Erythroblast (primary cell): ENCODE results near the gene KCTD17.

ENCODE experiments used
- DNase-seq, 2 experiments: peaks; one replicate each; lab custom pipeline; 2025; lab: John Stamatoyannopoulos, UW
- GATA1 ChIP-seq: IDR thresholded peaks from 2 replicates; pipeline ENCODE4 v1.6.1; 2011; ENCODE audit warnings: low read depth, mild to moderate bottlenecking, control low read depth, low read length, moderate library complexity
- POLR2A ChIP-seq: IDR thresholded peaks from 2 replicates; pipeline ENCODE4 v1.6.1; 2011; ENCODE audit warnings: mild to moderate bottlenecking, low read length

The KCTD17 gene

GRCh38 chr22:37025500-37026070 is 26.0 kb upstream of the KCTD17 start:
- no peak for TF ChIP-seq GATA1
- TF ChIP-seq POLR2A = no peak
- no peak for DNase-seq

GRCh38 chr22:37026325-37026724 is 25.2 kb upstream of the KCTD17 start:
- no peak for DNase-seq
- TF ChIP-seq GATA1 (no peak), POLR2A (no peak)

GRCh38 chr22:37027556-37027955 is 24.0 kb upstream of the KCTD17 start:
- no peak for DNase-seq
- TF ChIP-seq GATA1 (no peak), POLR2A (no peak)

GRCh38 chr22:37028692-37029674 is 22.6 kb upstream of the KCTD17 start:
- TF ChIP-seq GATA1 = no peak
- no peak for TF ChIP-seq POLR2A
- DNase-seq = no peak

GRCh38 chr22:37030560-37031281 is 20.8 kb upstream of the KCTD17 start:
- no peak for DNase-seq
- TF ChIP-seq GATA1 (no peak), POLR2A (no peak)

GRCh38 chr22:37032134-37032534 is 19.4 kb upstream of the KCTD17 start:
- no peak for DNase-seq
- TF ChIP-seq POLR2A (no peak), GATA1 (no peak)

GRCh38 chr22:37032535-37033460 is 18.7 kb upstream of the KCTD17 start:
- peak in 1 of 2 experiments; percentile 34 for DNase-seq
- no peak for TF ChIP-seq GATA1

GRCh38 chr22:37033605-37034430 is 17.7 kb upstream of the KCTD17 start:
- TF ChIP-seq POLR2A = no peak
- no peak for DNase-seq

- no peak for TF ChIP-seq GATA1
- TF ChIP-seq POLR2A = no peak
- DNase-seq = no peak
These were observed 14.7 kb upstream of the KCTD17 start for GRCh38 chr22:37036655-37037377.

GRCh38 chr22:37037669-37038068 is 13.9 kb upstream of the KCTD17 start:
- no peak for TF ChIP-seq POLR2A
- no peak for TF ChIP-seq GATA1
- DNase-seq = no peak

GRCh38 chr22:37039466-37039865 is 12.1 kb upstream of the KCTD17 start:
- TF ChIP-seq POLR2A = no peak
- no peak for TF ChIP-seq GATA1
- DNase-seq = no peak
